ENCODE measurements around the gene PTPRCAP. TPM values are rescaled to one million over a fixed set of nuclear protein-coding genes. Genes with fewer than 3 reads are reported as not detected.

PTPRCAP gene
- total RNA-seq, 4 donors from 2014 or later = 5.6 to 7.2 (median 6.4) TPM

- Histone ChIP-seq H3K27me3 (no peaks in the 10 kb centered on the region), H3K27ac (no peak overlapping the region), H3K9me3 (no peaks in the 10 kb centered on the region), H3K4me3 (replicated peaks in 1 of 3) (no peak overlapping the region), H3K4me1 (peaks cover 4 to 20% of the 10 kb centered on the region in 2 donors), H3K36me3 (peaks cover 13 to 14% of the 10 kb centered on the region in 2 donors)
- DNase-seq = no peak
- TF ChIP-seq POLR2A (IDR thresholded peaks at IDR 0.05) = no peak
- TF ChIP-seq CTCF (IDR thresholded peaks at IDR 0.05) = no peak
- intact Hi-C loops (cut with DNase I) = loop anchor here (5.0 to 10.0 kb wide), 2 partner anchors 71 to 114 kb away; partner anchors contain the start of genes CDK2AP2, PITPNM1 and TMEM134
- WGBS, 2 donors = 89 to 95% methylated on average over 18 of the region's 18 CpGs
Measured at GRCh38 chr11:67393437-67393836, 44.0 kb downstream of the PTPRCAP start.

- intact Hi-C loops (cut with DNase I) = loop anchor here (5.0 to 10.0 kb wide), 2 partner anchors 73 to 115 kb away; partner anchors contain the start of genes CDK2AP2, PITPNM1 and TMEM134
- Histone ChIP-seq H3K27ac (peak overlapping the region in 1 of 3 donors; percentile 54), H3K36me3 (peaks cover under 1 to 2% of the 10 kb centered on the region in 2 donors), H3K4me3 (replicated peaks in 1 of 3) (peak overlapping the region; percentile 65 to 88 (median 77)), H3K27me3 (no peaks in the 10 kb centered on the region), H3K9me3 (no peaks in the 10 kb centered on the region), H3K4me1 (peaks cover 4 to 20% of the 10 kb centered on the region in 2 donors)
- no peak for DNase-seq
- 8 to 18% methylated on average over 14 to 26 of the region's 31 CpGs for WGBS, 2 donors
- no peak for TF ChIP-seq POLR2A (IDR thresholded peaks at IDR 0.05)
- no peak for TF ChIP-seq CTCF (IDR thresholded peaks at IDR 0.05)
Measured at GRCh38 chr11:67392183-67392715, 45.2 kb downstream of the PTPRCAP start.

GRCh38 chr11:67391304-67392182 is 45.9 kb downstream of the PTPRCAP start, which contains the start of gene RAD9A:
TSS of gene RAD9A (plus strand) at chr11:67391986. CDS start at chr11:67392045, 59 bp downstream.
- Histone ChIP-seq H3K36me3 (no peaks in the 10 kb centered on the region), H3K27me3 (no peaks in the 10 kb centered on the region), H3K9me3 (no peaks in the 10 kb centered on the region), H3K4me3 (replicated peaks in 1 of 3) (peak within 1 kb of the TSS; percentile 65 to 88 (median 77)), H3K4me1 (peaks cover 4 to 20% of the 10 kb centered on the region in 2 donors), H3K27ac (peak within 1 kb of the TSS; percentile 7 to 79 (median 66))
- intact Hi-C loops (cut with DNase I) = loop anchor here (5.0 to 10.0 kb wide), 2 partner anchors 73 to 116 kb away; partner anchors contain the start of genes CDK2AP2, PITPNM1 and TMEM134
- TF ChIP-seq CTCF (IDR thresholded peaks at IDR 0.05) (peak in 1 of 6 experiments; percentile 30), POLR2A (IDR thresholded peaks at IDR 0.05) (peak in 1 of 2 donors; percentile 73)
- WGBS, 2 donors = 0% methylated on average over 16 to 29 of the region's 75 CpGs
- DNase-seq = peak; percentile 96 to 97

- WGBS, 2 donors = 13 to 14% methylated on average over 15 of the region's 15 CpGs
- TF ChIP-seq POLR2A (IDR thresholded peaks at IDR 0.05) (no peak), CTCF (IDR thresholded peaks at IDR 0.05) (no peak)
- intact Hi-C loops (cut with DNase I) = loop anchor here (5.0 to 10.0 kb wide), 2 partner anchors 74 to 116 kb away; partner anchors contain the start of genes CDK2AP2, PITPNM1 and TMEM134
- Histone ChIP-seq H3K9me3 (no peaks in the 10 kb centered on the region), H3K4me1 (peaks cover 4 to 20% of the 10 kb centered on the region in 2 donors), H3K27ac (peak overlapping the region; percentile 7 to 79 (median 66)), H3K4me3 (replicated peaks in 1 of 3) (peak overlapping the region; percentile 8 to 77 (median 65)), H3K36me3 (no peaks in the 10 kb centered on the region), H3K27me3 (no peaks in the 10 kb centered on the region)
- DNase-seq = no peak
Measured at GRCh38 chr11:67390947-67391303, 46.6 kb downstream of the PTPRCAP start.
